Lower lobe of right lung (tissue), 2 donors: Measurements from ENCODE around the gene SLCO6A1. TPM values are rescaled to one million over a fixed set of nuclear protein-coding genes. Genes with fewer than 3 reads are reported as not detected.

Experiments used
- ATAC-seq, 2 donors: fragments of 200-7000 bp; cut with Tn5 transposase; one replicate each; pipeline ENCODE4 v1.9.1; 2020 to 2022; ENCODE audit warnings: mild to moderate bottlenecking in 2 of 2, moderate library complexity in 2 of 2
- DNase-seq: peaks from one replicate; pipeline ENCODE4 v3.0.0-alpha.2; 2020
- H3K27ac ChIP-seq: fragments of 200-600 bp; one replicate; pipeline ENCODE4 v1.8.0; 2022
- H3K27me3 ChIP-seq: fragments of 200-600 bp; one replicate; pipeline ENCODE4 v1.8.0; 2022; ENCODE audit warnings: low read depth
- H3K36me3 ChIP-seq: fragments of 200-600 bp; one replicate; pipeline ENCODE4 v1.8.0; 2022; ENCODE audit warnings: mild to moderate bottlenecking
- H3K4me1 ChIP-seq: fragments of 200-600 bp; one replicate; pipeline ENCODE4 v1.8.0; 2022
- H3K4me3 ChIP-seq: fragments of 200-600 bp; one replicate; pipeline ENCODE4 v1.8.0; 2022; ENCODE audit warnings: mild to moderate bottlenecking
- H3K9me3 ChIP-seq: fragments of 200-600 bp; one replicate; pipeline ENCODE4 v1.8.0; 2022
- intact Hi-C: fragments of 100-400 bp; cut with DNase I; formaldehyde crosslinking; loops from one replicate; pipeline ENCODE4 v1.11.0; 2022
- total RNA-seq: library from RNA; stranded (reverse); fragmentation: NEBNext Ultra II Directional; extraction: Animal tissue kit (Norgen Biotek cat#: 25700); gene quantifications from one replicate; pipeline ENCODE4 v1.2.1, GENCODE V29; 2021
- TF ChIP-seq, protein P1 (sequence below): fragments of 200-600 bp; IDR thresholded peaks from one replicate; pipeline ENCODE4 v1.8.0; 2022; ENCODE audit warnings: antibody characterized with exemption, mild to moderate bottlenecking
- donor health status: DM: no; HTN: yes; CAD: no; lungs with severe emphysema.

The SLCO6A1 gene
- total RNA-seq, 1 donor from 2014 or later: not detected

DNA sequence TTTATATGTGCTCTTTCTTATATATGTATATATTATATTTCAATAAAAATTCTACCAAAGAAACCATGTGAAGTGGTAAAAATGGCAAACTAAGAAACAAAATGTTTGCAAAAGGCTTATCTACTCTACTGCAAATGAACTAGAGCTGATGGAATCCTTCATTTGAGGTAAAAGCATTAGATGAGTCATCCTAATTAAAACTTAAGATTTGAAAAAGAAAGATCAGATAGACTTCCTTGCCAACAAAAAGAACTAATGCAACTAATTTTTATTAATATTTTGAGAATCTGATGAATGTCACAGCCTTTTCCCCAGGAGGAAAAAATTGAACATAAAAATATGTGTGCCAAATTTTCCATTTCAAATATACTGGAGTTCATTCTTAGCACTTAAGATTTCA lies 118.6 kb downstream of the SLCO6A1 start:
- Histone ChIP-seq H3K9me3 (peaks cover 5% of the 10 kb centered on the region), H3K4me3 (no peak overlapping the region), H3K36me3 (no peaks in the 10 kb centered on the region), H3K27me3 (no peaks in the 10 kb centered on the region), H3K4me1 (no peaks in the 10 kb centered on the region), H3K27ac (no peak overlapping the region)
- ATAC-seq (no peak), DNase-seq (no peak)
- intact Hi-C loops: no loop called here
- TF ChIP-seq, protein P1, sequence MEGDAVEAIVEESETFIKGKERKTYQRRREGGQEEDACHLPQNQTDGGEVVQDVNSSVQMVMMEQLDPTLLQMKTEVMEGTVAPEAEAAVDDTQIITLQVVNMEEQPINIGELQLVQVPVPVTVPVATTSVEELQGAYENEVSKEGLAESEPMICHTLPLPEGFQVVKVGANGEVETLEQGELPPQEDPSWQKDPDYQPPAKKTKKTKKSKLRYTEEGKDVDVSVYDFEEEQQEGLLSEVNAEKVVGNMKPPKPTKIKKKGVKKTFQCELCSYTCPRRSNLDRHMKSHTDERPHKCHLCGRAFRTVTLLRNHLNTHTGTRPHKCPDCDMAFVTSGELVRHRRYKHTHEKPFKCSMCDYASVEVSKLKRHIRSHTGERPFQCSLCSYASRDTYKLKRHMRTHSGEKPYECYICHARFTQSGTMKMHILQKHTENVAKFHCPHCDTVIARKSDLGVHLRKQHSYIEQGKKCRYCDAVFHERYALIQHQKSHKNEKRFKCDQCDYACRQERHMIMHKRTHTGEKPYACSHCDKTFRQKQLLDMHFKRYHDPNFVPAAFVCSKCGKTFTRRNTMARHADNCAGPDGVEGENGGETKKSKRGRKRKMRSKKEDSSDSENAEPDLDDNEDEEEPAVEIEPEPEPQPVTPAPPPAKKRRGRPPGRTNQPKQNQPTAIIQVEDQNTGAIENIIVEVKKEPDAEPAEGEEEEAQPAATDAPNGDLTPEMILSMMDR: no peak

DNA sequence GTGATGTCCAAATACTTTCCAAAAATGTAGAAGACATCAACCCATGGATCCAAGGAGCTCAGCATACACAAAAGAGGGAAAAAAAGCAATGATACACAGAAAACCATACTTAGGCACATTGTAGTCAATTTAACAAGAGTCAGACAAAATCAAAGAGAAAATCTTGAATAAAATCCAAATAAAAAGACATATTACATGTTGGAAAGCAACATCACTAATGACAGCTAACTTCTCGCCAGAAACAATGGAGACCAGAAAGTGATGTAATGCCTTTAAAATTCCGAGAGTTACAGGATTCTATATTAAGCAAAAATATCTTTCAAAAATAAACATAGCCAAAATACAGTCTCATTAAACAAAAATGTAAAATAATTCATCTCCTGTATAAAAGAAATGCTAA lies 122.9 kb downstream of the SLCO6A1 start:
- no peaks in the 10 kb centered on the region for H3K36me3 ChIP-seq
- no peak for ATAC-seq
- TF ChIP-seq, protein P1: no peak
- H3K4me3 ChIP-seq: no peak overlapping the region
- DNase-seq: no peak
- H3K4me1 ChIP-seq: no peaks in the 10 kb centered on the region
- no peak overlapping the region for H3K27ac ChIP-seq
- no peaks in the 10 kb centered on the region for H3K9me3 ChIP-seq
- intact Hi-C loops: no loop called here
- no peaks in the 10 kb centered on the region for H3K27me3 ChIP-seq

DNA sequence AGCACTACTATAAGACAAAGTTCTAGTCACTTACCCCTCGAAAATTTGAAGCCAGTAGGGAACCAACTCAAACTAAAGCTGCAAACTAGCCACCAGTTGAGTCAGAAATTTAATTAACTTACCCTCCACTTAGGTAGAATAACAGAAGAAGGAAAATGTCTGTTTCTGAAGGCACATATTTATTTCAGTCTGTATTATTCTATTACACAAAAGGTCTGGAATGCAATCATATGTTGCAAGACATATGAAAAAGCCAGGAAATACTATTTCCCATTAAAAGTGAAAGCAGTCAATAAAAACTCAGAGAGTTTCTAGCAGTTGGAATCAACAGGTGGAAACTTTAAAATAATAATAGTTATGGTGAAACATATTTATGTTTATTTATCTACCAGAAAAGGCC lies 123.5 kb downstream of the SLCO6A1 start:
- Histone ChIP-seq H3K27me3 (no peaks in the 10 kb centered on the region), H3K27ac (no peak overlapping the region), H3K4me1 (no peaks in the 10 kb centered on the region), H3K36me3 (no peaks in the 10 kb centered on the region), H3K9me3 (no peaks in the 10 kb centered on the region), H3K4me3 (no peak overlapping the region)
- ATAC-seq: no peak
- DNase-seq: no peak
- intact Hi-C loops: no loop called here
- TF ChIP-seq, protein P1: no peak

DNA sequence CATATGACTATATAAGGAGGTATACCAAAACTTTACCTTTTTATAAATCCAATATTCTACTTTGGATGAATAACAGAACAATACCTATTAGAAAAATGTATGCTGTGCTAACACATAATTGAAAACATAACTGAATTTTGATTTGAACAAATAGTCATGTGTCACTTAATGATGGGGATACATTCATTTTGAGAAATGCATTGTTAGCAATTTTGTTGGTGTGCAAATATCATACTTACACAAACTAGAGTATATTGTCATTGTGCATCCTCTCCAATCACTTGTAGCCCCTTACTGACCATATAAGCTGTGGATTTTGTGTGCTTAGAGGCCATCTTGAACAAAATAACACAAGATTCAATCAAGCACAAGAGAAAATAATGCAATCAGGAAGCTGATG lies 130.4 kb downstream of the SLCO6A1 start:
- Histone ChIP-seq H3K27ac (no peak overlapping the region), H3K4me3 (no peak overlapping the region), H3K9me3 (no peaks in the 10 kb centered on the region), H3K27me3 (no peaks in the 10 kb centered on the region), H3K4me1 (no peaks in the 10 kb centered on the region), H3K36me3 (no peaks in the 10 kb centered on the region)
- TF ChIP-seq, protein P1: no peak
- DNase-seq: no peak
- no peak for ATAC-seq
- intact Hi-C loops: no loop called here

DNA sequence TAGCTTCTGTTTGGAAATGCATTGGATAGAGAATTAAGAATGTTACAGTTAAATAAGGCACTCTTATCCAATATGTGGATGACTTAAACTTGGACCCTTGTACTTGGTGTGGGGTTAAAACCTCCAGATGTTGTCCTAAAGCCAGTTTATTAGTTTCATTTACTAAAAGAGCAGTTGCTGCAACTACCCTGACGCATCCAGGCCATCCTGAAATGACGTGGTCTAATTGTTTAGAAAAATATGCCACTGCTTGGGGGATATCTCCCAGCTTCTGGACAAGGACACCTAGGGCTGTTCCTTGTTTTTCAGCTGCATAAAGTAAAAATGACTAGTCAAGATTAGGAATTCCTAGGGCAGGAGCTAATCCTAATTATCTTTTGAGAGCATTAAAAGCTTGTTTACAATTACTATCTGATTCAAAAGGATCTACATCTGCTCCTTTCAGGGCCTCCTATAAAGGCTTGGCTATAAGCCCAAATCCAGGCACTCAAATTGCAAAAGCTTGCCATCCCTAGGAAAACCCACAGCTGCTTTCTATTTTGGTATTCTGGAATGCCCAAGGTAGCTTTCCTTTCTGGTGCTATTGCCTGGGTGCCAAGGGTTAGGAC lies 157.0 kb downstream of the SLCO6A1 start:
- Histone ChIP-seq H3K27ac (no peak overlapping the region), H3K27me3 (no peaks in the 10 kb centered on the region), H3K4me3 (no peak overlapping the region), H3K9me3 (no peaks in the 10 kb centered on the region), H3K4me1 (no peaks in the 10 kb centered on the region), H3K36me3 (no peaks in the 10 kb centered on the region)
- TF ChIP-seq, protein P1: no peak
- DNase-seq: no peak
- no peak for ATAC-seq
- intact Hi-C loops: no loop called here
